SK-N-SH (cell line): ENCODE measurements around the gene CCDC148. TPM values are rescaled to one million over a fixed set of nuclear protein-coding genes. Genes with fewer than 3 reads are reported as not detected.
A peak's percentile ranks its signal among the peaks of the same experiment; 100 is the strongest.

Experiments
- CTCF ChIA-PET: fragments of 300-600, 350-600 bp; formaldehyde crosslinking; extraction: SDS; loops from one replicate; lab custom pipeline; 2021; lab: Yijun Ruan, JAX
- POLR2A ChIA-PET: fragments of 350-600 bp; sonication (Branson Sonifier 250); formaldehyde crosslinking; extraction: SDS; loops from one replicate; lab custom pipeline; 2020; ENCODE audit warnings: antibody characterized with exemption, inconsistent platforms; lab: Yijun Ruan, JAX
- DNase-seq: peaks from one replicate; pipeline ENCODE4 v3.0.0; 2012
- H2AFZ ChIP-seq: fragments of 200-600 bp; sonication (generic); 2 replicates; pipeline ENCODE4 v1.8.1; 2016; ENCODE audit warnings: antibody characterized with exemption, mild to moderate bottlenecking, low read depth
- H3F3A ChIP-seq: fragments of 200-600 bp; sonication (generic); replicated peaks from 2 replicates; pipeline ENCODE3; 2016; ENCODE audit warnings: antibody characterized with exemption, mild to moderate bottlenecking; ENCODE audit not compliant: insufficient read depth
- H3K27ac ChIP-seq, 2 experiments: fragments of 200-500 bp in 1 of 2; fragments of 200-600 bp in 1 of 2; sonication (Bioruptor generic) in 1 of 2; sonication (generic), shearing (Covaris generic) in 1 of 2; 2 replicates each; pipeline versions ENCODE4 v1.5.1 to v1.6.1; 2014 to 2016; ENCODE audit warnings: low read depth in 2 of 2, inconsistent platforms in 1 of 2, low read length in 1 of 2, mild to moderate bottlenecking in 1 of 2, mixed read lengths in 1 of 2
- H3K27me3 ChIP-seq: fragments of 200-600 bp; sonication (generic), shearing (Covaris generic); 2 replicates; pipeline ENCODE4 v1.6.1; 2016; ENCODE audit warnings: mixed run types; ENCODE audit not compliant: insufficient read depth
- H3K36me3 ChIP-seq, 2 experiments: fragments of 200-500 bp in 1 of 2; fragments of 200-600 bp in 1 of 2; sonication (Bioruptor generic) in 1 of 2; sonication (generic) in 1 of 2; replicated peaks in 1 of 2; 2 replicates each; pipeline versions ENCODE3 to v1.5.1; 2014 to 2016; ENCODE audit warnings: low read length in 1 of 2, mild to moderate bottlenecking in 1 of 2; ENCODE audit not compliant: insufficient read depth in 2 of 2, control insufficient read depth in 1 of 2
- H3K4me1 ChIP-seq, 2 experiments: fragments of 200-500 bp in 1 of 2; fragments of 200-600 bp in 1 of 2; sonication (Bioruptor generic) in 1 of 2; sonication (generic), shearing (Covaris generic) in 1 of 2; 2 replicates each; pipeline versions ENCODE4 v1.5.1 to v1.6.1; 2014 to 2016; ENCODE audit warnings: low read depth in 1 of 2, low read length in 1 of 2, mixed run types in 1 of 2; ENCODE audit not compliant: insufficient read depth in 2 of 2, control insufficient read depth in 1 of 2
- H3K4me2 ChIP-seq: fragments of 200-600 bp; sonication (generic), shearing (Covaris generic); 2 replicates; pipeline ENCODE4 v1.6.1; 2017; ENCODE audit warnings: mixed run types
- H3K4me3 ChIP-seq, 2 experiments: fragments of 200-500 bp in 1 of 2; fragments of 200-600 bp in 1 of 2; sonication (Bioruptor generic) in 1 of 2; sonication (generic), shearing (Covaris generic) in 1 of 2; 2 replicates each; pipeline versions ENCODE4 v1.5.1 to v1.8.1; 2014 to 2016; ENCODE audit warnings: low read depth in 2 of 2, inconsistent platforms in 1 of 2, low read length in 1 of 2, mild to moderate bottlenecking in 1 of 2, mixed read lengths in 1 of 2, moderate library complexity in 1 of 2
- H3K79me2 ChIP-seq: fragments of 200-600 bp; sonication (generic); 2 replicates; pipeline ENCODE4 v1.8.1; 2017; ENCODE audit warnings: mild to moderate bottlenecking; ENCODE audit not compliant: insufficient read depth
- H3K9ac ChIP-seq: fragments of 200-600 bp; sonication (generic); 2 replicates; pipeline ENCODE4 v1.6.1; 2017; ENCODE audit warnings: mixed run types
- H3K9me2 ChIP-seq: fragments of 200-600 bp; sonication (generic); 2 replicates; pipeline ENCODE4 v1.6.1; 2017; ENCODE audit warnings: mixed run types
- H3K9me3 ChIP-seq: fragments of 200-600 bp; sonication (generic); 2 replicates; pipeline ENCODE4 v1.6.1; 2017; ENCODE audit warnings: mixed run types, mild to moderate bottlenecking, moderate library complexity
- H4K20me1 ChIP-seq: fragments of 200-600 bp; sonication (generic); 2 replicates; pipeline ENCODE4 v1.6.1; 2017; ENCODE audit warnings: mild to moderate bottlenecking, mixed run types; ENCODE audit not compliant: insufficient read depth
- CHD2 ChIP-seq: fragments of 150-350 bp; IDR thresholded peaks from 2 replicates; pipeline ENCODE4 v1.6.1; 2018; ENCODE audit warnings: low read length; ENCODE audit not compliant: partially characterized antibody
- GATA2 ChIP-seq: sonication (generic); formaldehyde crosslinking; IDR thresholded peaks from 2 replicates; pipeline ENCODE4 v1.5.0; 2020; ENCODE audit warnings: mild to moderate bottlenecking, missing genetic modification reagents
- MAX ChIP-seq: IDR thresholded peaks from 2 replicates; pipeline ENCODE4 v1.4.0; 2012; ENCODE audit warnings: low read depth
- MXI1 ChIP-seq: IDR thresholded peaks from 2 replicates; pipeline ENCODE4 v1.6.1; 2012; ENCODE audit warnings: mild to moderate bottlenecking, low read depth, low read length, improper control_type of control experiment
- POLR2AphosphoS5 ChIP-seq: IDR thresholded peaks from 2 replicates; pipeline ENCODE4 v1.6.1; 2012; ENCODE audit warnings: low read depth, low read length
- RAD21 ChIP-seq: IDR thresholded peaks from 2 replicates; pipeline ENCODE4 v1.6.1; 2012; ENCODE audit warnings: mild to moderate bottlenecking, low read length
- RCOR1 ChIP-seq: fragments of 150-350 bp; IDR thresholded peaks from 2 replicates; pipeline ENCODE4 v1.6.1; 2017; ENCODE audit warnings: antibody characterized with exemption, low read length
- REST ChIP-seq: IDR thresholded peaks from 2 replicates; pipeline ENCODE4 v1.6.1; 2012; ENCODE audit warnings: mild to moderate bottlenecking, low read depth, low read length, moderate library complexity
- RFX5 ChIP-seq: IDR thresholded peaks from 2 replicates; pipeline ENCODE4 v1.6.1; 2012; ENCODE audit warnings: mild to moderate bottlenecking, improper control_type of control experiment, low read length
- USF2 ChIP-seq: fragments of 150-350 bp; IDR thresholded peaks from 2 replicates; pipeline ENCODE4 v1.6.1; 2017; ENCODE audit warnings: antibody characterized with exemption, low read length, low read depth, borderline replicate concordance
- WGBS: methylation state at CpG from one replicate; pipeline ENCODE4 v1.1.6; 2017; ENCODE audit warnings: low lambda C conversion rate; 5-methylcytosine and 5-hydroxymethylcytosine counted together
- polyA plus RNA-seq, 3 experiments: library from polyadenylated mRNA; depleted of rRNA; stranded (reverse); fragments of >200 nt; gene quantifications; 2 replicates each; pipeline ENCODE4 v1.2.3, GENCODE V29; 2012

CCDC148 gene
- polyA plus RNA-seq, 1 of the 3 experiments (the other 2 are of a cell fraction) = 0.18 TPM

GRCh38 chr2:158172719-158173118, 283.8 kb downstream of the CCDC148 start:
- peak; percentile 2 for DNase-seq
- Histone ChIP-seq H3K4me1 (peaks cover 0 to 3% of the 10 kb centered on the region in 2 experiments; a peak in 2 of 4 replicates), H2AFZ (no peak overlapping the region), H3K36me3 (no peaks in the 10 kb centered on the region), H3K9me3 (no peaks in the 10 kb centered on the region), H3F3A (no peaks in the 10 kb centered on the region), H4K20me1 (no peaks in the 10 kb centered on the region), H3K4me2 (no peak overlapping the region), H3K27ac (no peak overlapping the region), H3K4me3 (no peak overlapping the region), H3K9ac (no peak overlapping the region), H3K9me2 (no peaks in the 10 kb centered on the region), H3K27me3 (no peaks in the 10 kb centered on the region), H3K79me2 (no peaks in the 10 kb centered on the region)
- TF ChIP-seq RAD21 = no peak
- no peak for TF ChIP-seq MXI1
- no peak for TF ChIP-seq REST
- TF ChIP-seq RCOR1 = 0 out of 2 replicates have a peak, but pooled peaks have one; percentile 19
- TF ChIP-seq USF2 = no peak
- TF ChIP-seq POLR2AphosphoS5 = no peak
- TF ChIP-seq MAX = no peak
- peak; percentile 69 for TF ChIP-seq GATA2 (CRISPR knock-in tag)
- ChIA-PET CTCF (interaction anchor here (1.0 to 2.2 kb wide), 6 partner anchors 19 to 573 kb away, joined by 3 to 12 read pairs (median 4); no protein-coding TSS in a partner anchor), POLR2A (no interaction called here)
- 16% methylated on average over 2 of the region's 2 CpGs for WGBS

- no peaks in the 10 kb centered on the region for H4K20me1 ChIP-seq
- no peaks in the 10 kb centered on the region for H3F3A ChIP-seq
- no peak for DNase-seq
- CTCF ChIA-PET = interaction anchor here (1.6 kb wide), 1 partner anchor 10 kb away, joined by 3 read pairs; no protein-coding TSS in a partner anchor
- no peak overlapping the region for H3K4me3 ChIP-seq
- H3K79me2 ChIP-seq = no peaks in the 10 kb centered on the region
- H3K9ac ChIP-seq = no peak overlapping the region
- no peak overlapping the region for H3K4me2 ChIP-seq
- no peak for TF ChIP-seq USF2
- no peak for TF ChIP-seq RFX5
- no peak for TF ChIP-seq CHD2
- H3K9me3 ChIP-seq = no peaks in the 10 kb centered on the region
- H3K36me3 ChIP-seq = no peaks in the 10 kb centered on the region
- H3K27me3 ChIP-seq = no peaks in the 10 kb centered on the region
- H3K4me1 ChIP-seq = no peaks in the 10 kb centered on the region
- H3K27ac ChIP-seq = no peak overlapping the region
- H3K9me2 ChIP-seq = no peaks in the 10 kb centered on the region
- no peak overlapping the region for H2AFZ ChIP-seq
- POLR2A ChIA-PET = no interaction called here
Measured at GRCh38 chr2:158154596-158154995, 302.0 kb downstream of the CCDC148 start.
